ENCODE measurements around the gene MAG. TPM values are rescaled to one million over a fixed set of nuclear protein-coding genes. Genes with fewer than 3 reads are reported as not detected.

Gene MAG, protein sequence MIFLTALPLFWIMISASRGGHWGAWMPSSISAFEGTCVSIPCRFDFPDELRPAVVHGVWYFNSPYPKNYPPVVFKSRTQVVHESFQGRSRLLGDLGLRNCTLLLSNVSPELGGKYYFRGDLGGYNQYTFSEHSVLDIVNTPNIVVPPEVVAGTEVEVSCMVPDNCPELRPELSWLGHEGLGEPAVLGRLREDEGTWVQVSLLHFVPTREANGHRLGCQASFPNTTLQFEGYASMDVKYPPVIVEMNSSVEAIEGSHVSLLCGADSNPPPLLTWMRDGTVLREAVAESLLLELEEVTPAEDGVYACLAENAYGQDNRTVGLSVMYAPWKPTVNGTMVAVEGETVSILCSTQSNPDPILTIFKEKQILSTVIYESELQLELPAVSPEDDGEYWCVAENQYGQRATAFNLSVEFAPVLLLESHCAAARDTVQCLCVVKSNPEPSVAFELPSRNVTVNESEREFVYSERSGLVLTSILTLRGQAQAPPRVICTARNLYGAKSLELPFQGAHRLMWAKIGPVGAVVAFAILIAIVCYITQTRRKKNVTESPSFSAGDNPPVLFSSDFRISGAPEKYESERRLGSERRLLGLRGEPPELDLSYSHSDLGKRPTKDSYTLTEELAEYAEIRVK
- not detected in 2 replicates for total RNA-seq (2014; rRNA removed; shearing (Covaris generic))

DNA sequence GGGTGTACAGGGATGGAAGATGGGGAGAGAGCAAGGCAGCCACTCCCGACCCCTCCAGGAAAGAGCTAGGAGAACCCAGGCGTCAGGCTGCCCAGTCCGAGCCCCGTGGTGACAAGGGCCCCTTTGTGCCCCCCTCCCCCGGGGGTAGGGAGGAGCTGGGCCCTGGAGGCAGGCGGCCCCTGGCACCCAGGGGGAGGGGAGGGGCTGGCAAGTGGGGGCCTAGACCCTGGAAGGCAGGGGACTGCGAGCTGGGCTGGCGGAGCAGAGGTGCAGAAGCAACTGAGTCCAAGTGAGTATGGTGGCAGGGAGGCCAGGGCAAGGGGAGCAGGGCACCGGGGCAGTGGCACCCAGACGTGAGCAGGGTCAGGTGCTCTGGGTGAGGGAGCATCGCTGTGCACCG is at the start of gene MAG:
TSS of gene MAG (plus strand) at position 246 of the 400 bp plus-strand sequence. CDS start 3,248 bp downstream, outside the sequence.
- DNase-seq (ENCODE audit: low spot score) = no peak

DNA sequence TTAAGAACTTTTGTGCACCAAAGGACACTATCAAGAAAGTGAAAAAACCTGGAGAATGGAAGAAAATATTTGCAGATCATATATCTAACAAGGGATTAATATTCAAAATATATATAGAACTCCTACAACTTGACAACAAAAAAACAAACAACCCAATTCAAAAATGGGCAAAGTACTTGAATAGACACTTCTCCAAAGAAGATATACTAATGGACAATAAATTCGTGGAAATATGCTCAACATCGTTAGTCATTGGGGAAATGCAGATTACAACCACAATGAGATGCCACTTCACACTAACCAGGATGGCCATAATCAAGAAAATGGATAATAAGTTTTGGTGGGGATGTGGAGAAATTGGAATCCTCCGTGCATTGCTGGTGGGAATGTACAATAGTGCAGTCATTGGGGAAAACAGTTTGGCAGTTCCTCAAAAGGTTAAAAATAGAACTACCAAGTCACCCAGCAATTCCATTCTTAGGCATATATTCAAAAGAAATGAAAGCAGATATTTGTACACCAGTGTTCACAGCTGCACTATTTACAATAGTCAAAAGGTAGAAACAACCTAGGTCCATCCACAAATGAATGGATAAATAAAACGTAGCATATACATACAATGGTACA is 45.4 kb upstream of the MAG start:
- DNase-seq (ENCODE audit: low spot score) = no peak

DNA sequence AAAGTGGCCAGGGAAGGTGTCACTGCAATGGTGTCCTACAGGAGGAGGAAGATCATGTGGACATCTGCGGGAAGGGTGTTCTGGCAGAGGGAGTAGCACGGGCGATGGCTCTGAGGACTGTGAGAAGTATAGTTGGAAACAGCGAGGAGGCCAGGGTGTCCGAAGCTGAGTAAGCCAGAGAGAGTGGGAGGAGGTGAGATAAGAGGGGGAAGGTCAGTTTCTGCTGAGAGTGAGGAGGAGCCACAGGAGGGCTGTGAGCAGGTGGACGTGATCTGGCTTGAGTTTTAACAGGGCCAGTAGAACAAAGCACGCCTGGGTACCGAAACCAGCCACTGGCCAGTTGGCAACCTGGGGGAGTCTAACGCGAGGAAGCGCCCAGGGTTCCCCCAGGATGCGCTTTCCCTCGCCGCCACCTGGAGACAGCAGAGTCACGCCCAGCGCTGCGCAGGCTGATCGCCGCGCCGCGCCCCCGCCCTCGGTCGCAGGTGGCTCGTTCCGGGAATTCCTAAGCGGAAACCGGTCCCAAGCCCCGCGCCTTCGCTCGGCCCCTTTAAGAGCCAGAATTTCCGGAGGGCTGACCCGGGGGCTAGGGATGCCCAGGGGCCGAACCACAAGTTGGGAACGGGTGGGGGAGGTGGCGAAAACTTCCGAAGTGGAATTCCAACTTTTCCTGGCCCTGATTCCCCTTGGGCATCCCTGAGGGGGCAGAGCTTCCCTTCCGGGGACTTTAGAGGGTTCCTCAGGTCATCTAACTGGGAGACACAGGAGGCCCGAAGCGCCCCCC is 44.2 kb upstream of the MAG start:
- peak; percentile 28 for DNase-seq (ENCODE audit: low spot score)

DNA sequence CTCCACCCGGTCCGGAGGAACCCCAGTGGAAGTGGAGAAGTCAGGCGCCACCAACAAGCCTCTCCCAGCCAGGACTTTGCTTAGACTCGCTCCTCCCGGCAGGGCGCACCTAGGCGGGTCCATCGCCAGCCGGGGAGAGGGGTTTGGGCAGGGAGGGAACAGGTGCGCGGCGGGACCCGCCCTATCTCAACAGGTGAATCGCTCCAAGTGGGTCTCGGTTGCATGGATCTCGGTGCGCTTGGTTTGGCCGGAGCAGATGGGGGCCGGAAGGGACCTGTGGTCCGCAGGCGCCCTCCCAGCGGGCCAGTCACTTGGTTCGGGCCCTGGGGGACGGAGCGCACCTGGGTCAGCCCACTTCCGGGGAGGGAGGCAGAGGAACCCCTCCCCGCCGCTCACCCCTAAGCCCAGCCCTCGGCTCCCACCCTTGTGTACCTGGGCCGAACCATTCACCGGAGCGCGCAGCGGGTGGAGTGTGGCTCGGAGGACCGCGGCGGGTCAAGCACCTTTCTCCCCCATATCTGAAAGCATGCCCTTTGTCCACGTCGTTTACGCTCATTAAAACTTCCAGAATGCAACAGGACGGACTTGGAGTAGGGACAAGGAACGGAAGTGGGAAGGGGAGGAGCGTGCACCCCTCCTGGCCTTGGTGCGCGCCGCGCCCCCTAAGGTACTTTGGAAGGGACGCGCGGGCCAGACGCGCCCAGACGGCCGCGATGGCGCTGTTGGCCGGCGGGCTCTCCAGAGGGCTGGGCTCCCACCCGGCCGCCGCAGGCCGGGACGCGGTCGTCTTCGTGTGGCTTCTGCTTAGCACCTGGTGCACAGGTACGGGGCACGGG is 43.4 kb upstream of the MAG start, which contains the start of gene LSR:
TSS of gene LSR (plus strand) at position 693 of the 836 bp plus-strand sequence. CDS start at position 714, 21 bp downstream.
- DNase-seq (ENCODE audit: low spot score) = no peak

DNA sequence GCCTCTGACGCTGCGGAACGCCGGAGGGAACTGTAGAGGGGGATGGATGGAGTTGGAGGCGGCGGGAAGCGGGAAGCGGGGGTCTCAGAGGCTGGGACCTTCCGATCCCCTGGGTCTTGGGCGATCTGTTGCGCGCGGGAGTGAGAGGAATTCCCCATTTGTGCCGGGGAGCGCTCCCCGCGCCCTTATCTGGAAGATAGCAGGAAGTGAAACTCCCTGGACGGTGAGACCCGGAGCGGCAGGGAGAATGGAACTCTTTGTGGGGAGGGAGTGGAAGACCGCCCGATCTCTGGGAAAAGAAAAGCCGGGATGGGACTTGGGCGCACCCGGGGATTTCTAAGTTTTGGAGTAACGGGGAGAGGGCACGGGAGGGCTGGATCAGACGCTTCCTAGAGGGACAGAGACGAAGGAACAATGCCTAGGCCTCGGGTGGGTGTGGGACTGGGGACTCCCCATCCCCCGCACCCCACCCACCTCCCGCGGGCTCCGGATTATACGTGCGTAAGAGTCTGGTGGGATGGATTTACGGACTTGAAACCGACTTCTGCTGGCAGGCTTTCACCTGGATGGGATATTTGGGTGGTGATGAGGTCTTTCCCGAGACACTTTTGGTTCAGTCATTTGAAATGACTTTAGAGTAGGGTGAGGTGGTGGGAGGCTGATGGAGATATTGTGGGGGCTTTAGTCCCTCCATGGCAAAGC is 42.7 kb upstream of the MAG start:
- DNase-seq (ENCODE audit: low spot score) = no peak

DNA sequence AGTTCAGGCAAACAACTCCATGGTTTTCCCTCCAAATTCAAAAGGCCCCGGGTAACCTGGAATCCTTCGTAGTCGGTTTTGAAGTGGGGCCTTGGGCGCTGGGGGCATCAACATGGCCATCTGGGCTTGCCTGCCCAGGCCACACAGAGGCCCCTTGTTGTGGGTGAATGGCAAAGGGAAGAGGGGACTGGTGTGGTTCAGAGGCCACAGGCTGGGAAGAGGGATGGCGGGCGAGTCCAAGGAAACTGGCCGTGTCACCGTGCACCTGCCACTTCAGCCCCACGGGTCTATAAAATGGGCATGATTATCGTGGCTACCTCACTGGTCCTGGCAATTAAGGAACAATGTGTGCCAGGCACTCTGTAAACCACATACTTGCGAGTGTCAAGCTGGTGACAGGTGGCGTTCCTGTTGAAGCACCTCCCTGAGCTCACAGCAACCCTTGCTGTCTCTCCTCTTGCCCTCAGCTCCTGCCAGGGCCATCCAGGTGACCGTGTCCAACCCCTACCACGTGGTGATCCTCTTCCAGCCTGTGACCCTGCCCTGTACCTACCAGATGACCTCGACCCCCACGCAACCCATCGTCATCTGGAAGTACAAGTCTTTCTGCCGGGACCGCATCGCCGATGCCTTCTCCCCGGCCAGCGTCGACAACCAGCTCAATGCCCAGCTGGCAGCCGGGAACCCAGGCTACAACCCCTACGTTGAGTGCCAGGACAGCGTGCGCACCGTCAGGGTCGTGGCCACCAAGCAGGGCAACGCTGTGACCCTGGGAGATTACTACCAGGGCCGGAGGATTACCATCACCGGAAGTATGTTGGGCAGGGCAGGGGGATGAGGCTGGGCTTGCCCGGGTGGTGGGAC is 41.9 kb upstream of the MAG start:
- no peak for DNase-seq (ENCODE audit: low spot score)

DNA sequence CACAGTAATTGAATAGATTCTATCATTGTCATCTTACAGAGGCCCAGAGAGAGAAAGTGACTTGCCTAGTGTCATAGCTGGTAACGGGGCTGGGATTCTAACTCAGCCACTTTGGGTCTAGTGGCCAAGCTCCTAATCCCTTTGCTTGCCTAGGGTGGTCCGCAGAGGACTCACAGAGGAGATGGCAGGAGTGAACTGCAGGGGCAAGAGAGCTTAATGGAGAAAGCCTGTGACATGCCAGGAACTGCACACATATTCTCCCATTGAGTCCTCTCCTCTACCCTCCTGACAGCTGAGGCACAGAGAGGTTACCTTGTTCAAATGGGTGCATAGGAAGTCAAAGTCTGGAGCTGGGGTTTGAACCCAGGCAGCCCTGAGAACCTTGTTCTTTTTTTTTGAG is 40.5 kb upstream of the MAG start:
- DNase-seq (ENCODE audit: low spot score) = no peak

DNA sequence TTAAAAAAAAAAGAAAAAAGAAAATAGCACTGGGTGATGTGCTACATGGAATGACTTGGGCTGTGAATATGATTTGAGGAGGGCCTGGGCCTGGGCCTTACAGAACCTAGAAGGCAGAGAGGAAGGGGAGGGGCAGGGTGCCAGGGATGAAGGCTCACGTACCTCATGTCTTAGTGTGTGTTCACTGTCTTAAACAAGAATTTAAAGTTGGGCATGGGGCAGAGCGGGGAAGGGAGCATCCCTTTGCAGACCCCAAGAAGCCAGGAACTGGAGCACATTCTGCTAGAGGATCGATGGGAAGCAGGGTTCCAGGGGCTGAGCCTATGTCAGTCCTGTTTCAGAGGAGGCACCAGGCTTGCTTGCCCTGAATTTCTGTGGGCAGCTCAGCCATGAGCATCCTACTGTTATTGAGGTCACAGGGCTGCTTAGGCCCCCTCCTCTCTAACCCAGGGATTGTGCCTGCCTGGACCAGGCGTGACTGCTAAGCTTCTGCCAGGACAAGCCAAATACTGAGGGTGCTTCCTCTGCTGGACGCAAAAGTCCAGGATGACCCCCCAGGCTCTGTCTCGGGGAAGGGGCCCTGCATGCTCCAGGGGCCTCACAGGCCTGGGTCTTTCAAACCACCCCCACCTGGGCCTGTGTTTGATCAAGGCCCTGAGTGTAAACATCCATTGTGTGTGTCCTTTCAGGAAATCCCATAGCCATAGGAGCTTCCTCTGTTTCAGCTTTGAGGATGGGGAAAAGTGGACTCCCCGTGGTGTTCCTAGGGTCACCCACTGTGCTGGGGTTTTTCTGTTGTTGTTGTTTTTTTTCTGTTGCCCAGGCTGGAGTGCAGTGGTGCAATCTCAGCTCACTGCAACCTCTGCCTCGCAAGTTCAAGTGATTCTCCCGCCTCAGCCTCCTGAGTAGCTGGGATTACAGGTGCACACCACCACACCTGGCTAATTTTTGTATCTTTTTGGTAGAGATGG is 38.4 kb upstream of the MAG start:
- no peak for DNase-seq (ENCODE audit: low spot score)

DNA sequence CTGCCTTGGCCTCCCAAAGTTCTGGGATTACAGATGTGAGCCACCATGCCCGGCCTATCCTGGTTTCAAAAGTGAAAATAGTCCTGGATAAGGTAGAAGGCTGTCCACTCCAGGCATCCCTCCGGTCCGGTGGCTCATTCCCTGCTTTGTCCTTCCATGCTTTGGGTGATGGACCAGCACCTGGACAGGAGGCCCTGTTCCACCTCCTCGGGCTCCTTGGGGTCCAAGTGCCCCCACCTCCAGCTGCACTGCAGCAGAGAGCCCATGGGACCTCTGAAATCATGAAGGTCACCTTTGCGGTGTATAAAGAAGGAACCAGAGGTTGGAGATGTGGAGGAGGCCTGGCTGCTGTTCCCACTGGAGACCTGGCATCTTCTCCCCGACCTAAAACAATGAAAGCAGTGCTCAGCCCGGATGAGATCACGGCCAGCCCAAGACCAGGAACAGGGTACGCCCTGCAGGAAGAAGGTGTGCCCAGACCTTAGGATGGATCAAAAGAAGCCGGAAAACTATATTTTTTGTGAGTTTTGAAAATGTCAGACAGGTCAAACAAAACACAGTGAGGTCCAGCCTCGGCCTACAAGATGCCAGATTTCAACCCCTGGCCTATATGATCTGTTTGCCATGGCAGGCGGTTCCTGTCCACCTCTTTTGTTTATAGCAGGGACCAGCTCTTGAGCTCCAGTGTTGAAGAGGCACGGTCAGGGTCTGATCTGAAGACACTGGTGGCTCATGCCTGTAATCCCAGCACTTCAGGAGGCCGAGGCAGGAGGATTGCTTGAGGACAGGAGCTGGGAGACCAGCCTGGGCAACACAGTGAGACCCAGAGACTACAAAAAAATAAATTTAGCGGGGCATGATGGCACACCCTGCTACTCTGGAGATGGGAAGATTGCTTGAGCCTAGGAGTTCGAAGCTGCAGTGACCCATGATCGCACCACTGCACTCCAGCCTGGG is 37.3 kb upstream of the MAG start:
- no peak for DNase-seq (ENCODE audit: low spot score)

DNA sequence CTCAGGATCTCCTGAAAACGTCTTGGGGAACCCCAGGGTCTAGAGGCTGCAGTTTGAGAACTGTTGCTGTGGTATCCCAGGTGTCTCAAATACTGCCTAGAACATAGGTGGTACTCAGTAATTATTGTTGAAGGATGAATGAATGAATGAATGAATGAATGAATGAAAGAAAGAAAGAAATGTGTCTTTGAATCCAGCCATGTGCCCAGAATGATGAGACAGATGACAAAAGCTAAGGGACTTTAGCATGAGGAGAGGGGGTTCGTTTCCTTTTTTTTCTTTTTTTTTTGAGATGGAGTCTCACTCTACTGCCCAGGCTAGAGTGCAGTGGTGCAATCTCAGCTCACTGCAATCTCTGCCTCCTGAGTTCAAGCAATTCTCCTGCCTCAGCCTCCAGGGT is 35.4 kb upstream of the MAG start:
- DNase-seq (ENCODE audit: low spot score) = no peak

DNA sequence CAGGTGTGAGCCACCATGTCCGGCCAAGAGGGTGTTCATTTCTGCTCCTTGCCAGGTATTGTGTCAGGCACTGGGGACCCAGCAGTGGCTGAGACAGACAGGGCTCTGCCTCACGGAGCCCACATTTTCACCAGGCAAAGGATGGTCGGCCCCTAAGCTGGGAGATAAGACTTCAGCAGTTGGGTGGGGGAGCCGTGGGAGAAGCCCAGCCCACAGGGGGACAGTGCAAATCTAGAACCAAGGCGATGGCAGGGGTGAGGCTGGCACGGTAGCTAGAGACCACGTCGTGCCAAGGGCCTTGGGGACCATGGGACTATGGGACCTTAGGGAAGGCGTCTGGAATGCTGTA is 34.9 kb upstream of the MAG start:
- DNase-seq (ENCODE audit: low spot score) = no peak

DNA sequence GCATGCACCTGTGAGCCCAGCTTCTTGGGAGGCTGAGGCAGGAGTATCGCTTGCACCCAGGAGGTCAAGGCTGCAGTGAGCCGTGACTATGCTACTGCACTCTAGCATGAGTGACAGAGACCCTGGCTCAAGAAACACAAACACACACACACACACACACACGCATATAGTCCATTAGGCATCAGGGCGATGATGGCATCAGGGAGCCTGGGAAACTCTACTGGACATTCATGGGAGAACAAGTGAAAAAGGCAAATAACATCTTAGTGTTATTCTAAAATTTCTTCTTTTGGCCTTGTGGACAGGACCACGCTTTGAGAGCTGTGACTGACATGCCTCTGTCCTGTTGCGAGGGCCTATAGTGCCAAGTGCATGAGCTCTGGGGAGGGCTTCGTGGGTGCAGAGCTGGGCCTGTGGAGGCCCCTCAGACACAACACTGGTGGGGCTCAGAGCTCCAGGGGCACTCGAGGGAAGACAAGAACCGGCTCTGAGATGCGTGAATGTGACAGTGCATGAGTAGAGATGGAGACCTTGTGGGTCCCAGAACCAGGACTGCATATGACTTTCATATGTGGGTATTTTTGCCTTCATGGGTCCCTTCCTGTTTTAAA is 31.2 kb upstream of the MAG start:
- DNase-seq (ENCODE audit: low spot score) = no peak

DNA sequence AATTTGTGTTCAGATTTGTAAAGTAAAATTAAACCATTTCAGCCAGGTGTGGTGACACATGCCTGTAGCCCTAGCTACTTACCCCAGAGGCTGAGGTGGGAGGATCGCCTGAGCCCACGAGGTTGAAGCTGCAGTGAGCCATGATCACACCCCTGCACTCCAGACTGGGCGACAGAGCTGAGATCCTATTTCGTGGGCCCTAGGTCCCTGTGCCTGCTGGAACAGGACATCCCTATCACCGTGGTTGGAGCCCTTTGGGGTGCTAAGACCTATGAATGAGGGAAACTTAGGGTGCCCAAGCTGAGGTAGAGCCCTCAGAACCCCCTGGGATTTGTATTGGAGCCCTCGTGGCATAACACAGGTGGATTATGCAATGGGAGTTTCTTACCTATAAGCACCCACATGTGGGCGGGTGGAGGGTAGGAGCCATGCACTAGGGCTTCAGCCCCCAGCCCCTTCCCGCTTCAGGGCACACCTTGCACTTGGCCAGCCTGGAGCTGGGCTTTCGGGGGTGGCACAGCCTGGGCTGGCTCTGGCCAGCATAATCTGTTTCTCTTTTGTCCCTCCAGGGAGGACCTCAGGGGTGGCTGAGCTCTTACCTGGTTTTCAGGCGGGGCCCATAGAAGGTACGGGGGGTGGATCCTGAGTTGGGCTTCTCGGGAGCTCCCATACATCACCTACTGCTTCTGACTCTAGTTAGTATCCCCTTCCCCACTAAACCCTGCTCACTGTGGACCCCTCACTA is 30.4 kb upstream of the MAG start:
- DNase-seq (ENCODE audit: low spot score) = no peak

DNA sequence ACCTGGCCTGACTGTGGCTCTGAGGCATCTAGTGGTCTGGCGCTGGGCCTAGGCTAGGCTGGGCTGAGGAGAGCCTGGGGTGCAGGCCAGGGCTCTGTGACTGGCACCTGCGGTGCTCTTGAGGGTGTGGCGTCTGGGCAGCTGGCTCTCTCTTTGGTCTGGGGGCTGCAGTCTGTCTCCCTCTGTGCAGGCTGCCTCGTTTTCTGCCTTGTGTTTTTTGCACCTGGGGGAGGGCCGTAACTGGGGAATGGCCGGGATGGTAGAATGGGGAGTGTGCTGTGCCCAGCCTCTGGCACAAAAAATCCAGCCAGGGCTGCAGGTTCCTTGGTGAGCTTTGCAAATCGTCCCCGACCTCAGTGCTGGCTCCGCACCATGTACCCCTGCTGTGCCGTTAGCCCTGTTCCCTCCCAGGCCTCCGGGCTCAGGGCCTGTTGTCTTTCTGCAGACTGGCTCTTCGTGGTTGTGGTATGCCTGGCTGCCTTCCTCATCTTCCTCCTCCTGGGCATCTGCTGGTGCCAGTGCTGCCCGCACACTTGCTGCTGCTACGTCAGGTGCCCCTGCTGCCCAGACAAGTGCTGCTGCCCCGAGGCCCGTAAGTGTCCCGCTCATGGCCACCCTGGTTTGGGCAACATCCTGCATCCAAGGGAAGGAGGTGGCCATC is 29.7 kb upstream of the MAG start:
- DNase-seq (ENCODE audit: low spot score) = no peak
